Prostate gland (tissue), 2 donors: ENCODE results near the gene ATRN.

Source experiments
- POLR2A ChIP-seq: fragments of 450-650 bp; IDR thresholded peaks from one replicate; pipeline ENCODE4 v1.6.1; 2016; ENCODE audit warnings: antibody characterized with exemption, mild to moderate bottlenecking
- TF ChIP-seq, protein P1 (sequence below), 4 experiments: fragments of 200-600 bp in 2 of 4; fragments of 450-650 bp in 2 of 4; sonication (generic) in 2 of 4; IDR thresholded peaks; 1 replicate in 3 of 4; 2 replicates in 1 of 4; pipeline ENCODE4 v1.5.1; 2016 to 2019; ENCODE audit warnings: antibody characterized with exemption in 4 of 4, mild to moderate bottlenecking in 2 of 4, moderate library complexity in 2 of 4

DNA sequence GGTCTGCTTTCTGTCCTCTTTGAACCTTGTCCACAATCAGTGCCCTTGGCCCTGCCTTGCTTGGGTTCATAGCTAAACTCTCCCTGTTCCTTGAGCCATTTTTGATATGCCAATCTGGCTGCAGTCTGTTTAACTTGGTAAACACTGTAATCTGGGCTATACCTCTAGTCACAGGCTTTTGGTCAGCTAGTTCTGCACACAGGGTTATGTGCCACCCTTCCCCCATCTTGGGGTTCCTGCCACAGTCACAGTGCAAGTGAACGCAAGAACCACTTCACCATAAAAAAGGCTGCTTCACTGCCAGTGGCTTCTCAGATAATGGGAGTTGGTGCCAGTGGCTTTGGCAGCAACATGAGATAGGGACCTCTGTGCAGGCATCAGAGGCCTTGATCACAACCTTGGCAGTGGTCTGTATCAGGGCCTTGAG is 10.9 kb upstream of the ATRN start:
- TF ChIP-seq, protein P1, sequence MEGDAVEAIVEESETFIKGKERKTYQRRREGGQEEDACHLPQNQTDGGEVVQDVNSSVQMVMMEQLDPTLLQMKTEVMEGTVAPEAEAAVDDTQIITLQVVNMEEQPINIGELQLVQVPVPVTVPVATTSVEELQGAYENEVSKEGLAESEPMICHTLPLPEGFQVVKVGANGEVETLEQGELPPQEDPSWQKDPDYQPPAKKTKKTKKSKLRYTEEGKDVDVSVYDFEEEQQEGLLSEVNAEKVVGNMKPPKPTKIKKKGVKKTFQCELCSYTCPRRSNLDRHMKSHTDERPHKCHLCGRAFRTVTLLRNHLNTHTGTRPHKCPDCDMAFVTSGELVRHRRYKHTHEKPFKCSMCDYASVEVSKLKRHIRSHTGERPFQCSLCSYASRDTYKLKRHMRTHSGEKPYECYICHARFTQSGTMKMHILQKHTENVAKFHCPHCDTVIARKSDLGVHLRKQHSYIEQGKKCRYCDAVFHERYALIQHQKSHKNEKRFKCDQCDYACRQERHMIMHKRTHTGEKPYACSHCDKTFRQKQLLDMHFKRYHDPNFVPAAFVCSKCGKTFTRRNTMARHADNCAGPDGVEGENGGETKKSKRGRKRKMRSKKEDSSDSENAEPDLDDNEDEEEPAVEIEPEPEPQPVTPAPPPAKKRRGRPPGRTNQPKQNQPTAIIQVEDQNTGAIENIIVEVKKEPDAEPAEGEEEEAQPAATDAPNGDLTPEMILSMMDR (IDR thresholded peaks at IDR 0.05) = no peak
- TF ChIP-seq POLR2A = no peak
